HepG2 (cell line): Measurements from ENCODE around the gene ATF7IP. TPM values are rescaled to one million over a fixed set of nuclear protein-coding genes. Genes with fewer than 3 reads are reported as not detected.

Source experiments
- ATF2 ChIP-seq: sonication (generic); formaldehyde crosslinking; IDR thresholded peaks from 2 replicates; pipeline ENCODE4 v1.4.0; 2020; ENCODE audit warnings: missing genetic modification reagents
- CBX1 ChIP-seq: IDR thresholded peaks from one replicate; pipeline ENCODE4 v1.6.1; 2016; ENCODE audit warnings: antibody characterized with exemption, low read depth
- DDIT3 ChIP-seq: sonication (generic); formaldehyde crosslinking; IDR thresholded peaks from 2 replicates; pipeline ENCODE4 v1.4.0; 2020; ENCODE audit warnings: mild to moderate bottlenecking, missing genetic modification reagents
- FOSL2 ChIP-seq: sonication (generic); formaldehyde crosslinking; IDR thresholded peaks from 2 replicates; pipeline ENCODE4 v1.4.0; 2020; ENCODE audit warnings: missing genetic modification reagents
- FOXA1 ChIP-seq, 2 experiments: fragments of 450-650 bp in 1 of 2; sonication (generic) in 1 of 2; formaldehyde crosslinking in 1 of 2; IDR thresholded peaks; 2 replicates each; pipeline versions ENCODE4 v1.4.0 to v1.6.1; 2016 to 2020; ENCODE audit warnings: missing genetic modification reagents in 1 of 2
- FOXA3 ChIP-seq: IDR thresholded peaks from 2 replicates; pipeline ENCODE4 v1.6.1; 2016; ENCODE audit warnings: missing genetic modification reagents, missing compliant biosample characterization
- FOXO1 ChIP-seq: sonication (generic); formaldehyde crosslinking; IDR thresholded peaks from 2 replicates; pipeline ENCODE4 v1.4.0; 2020; ENCODE audit warnings: missing genetic modification reagents
- GFI1 ChIP-seq: sonication (generic); formaldehyde crosslinking; IDR thresholded peaks from 2 replicates; pipeline ENCODE4 v1.5.0; 2020; ENCODE audit warnings: missing genetic modification reagents, mild to moderate bottlenecking, borderline replicate concordance
- KAT8 ChIP-seq: IDR thresholded peaks from 2 replicates; pipeline ENCODE4 v1.6.1; 2016; ENCODE audit warnings: missing genetic modification reagents, missing compliant biosample characterization
- NR2F6 ChIP-seq, 2 experiments: IDR thresholded peaks; 2 replicates each; pipeline ENCODE4 v1.6.1; 2016; ENCODE audit warnings: antibody characterized with exemption in 1 of 2, mild to moderate bottlenecking in 1 of 2
- POLR2A ChIP-seq, 2 experiments: IDR thresholded peaks; 2 replicates each; pipeline ENCODE4 v1.6.1; 2011; ENCODE audit warnings: low read depth in 2 of 2, low read length in 2 of 2, mild to moderate bottlenecking in 1 of 2, moderate library complexity in 1 of 2; ENCODE audit not compliant: insufficient read depth in 1 of 2
- PRPF4 ChIP-seq: fragments of 200-400 bp; formaldehyde crosslinking; IDR thresholded peaks from 2 replicates; pipeline ENCODE4 v1.6.1; 2016; ENCODE audit warnings: low read length, low read depth; ENCODE audit not compliant: poor library complexity, severe bottlenecking
- RBFOX2 ChIP-seq: fragments of 200-400 bp; formaldehyde crosslinking; IDR thresholded peaks from 2 replicates; pipeline ENCODE4 v1.6.1; 2017; ENCODE audit warnings: low read depth, mild to moderate bottlenecking, low read length
- SALL1 ChIP-seq: sonication (generic); formaldehyde crosslinking; IDR thresholded peaks from 2 replicates; pipeline ENCODE4 v1.8.0; 2022; ENCODE audit warnings: mild to moderate bottlenecking, missing genetic modification reagents
- SOX6 ChIP-seq, 2 experiments: fragments of 450-650 bp in 1 of 2; sonication (generic) in 1 of 2; formaldehyde crosslinking in 1 of 2; IDR thresholded peaks; 2 replicates each; pipeline versions ENCODE4 v1.4.0 to v1.6.1; 2017 to 2020; ENCODE audit warnings: antibody characterized with exemption in 1 of 2, mild to moderate bottlenecking in 1 of 2, missing genetic modification reagents in 1 of 2
- SSRP1 ChIP-seq: IDR thresholded peaks from 2 replicates; pipeline ENCODE4 v1.6.1; 2016; ENCODE audit warnings: control low read depth
- TEAD3 ChIP-seq: optimal IDR thresholded peaks from 2 replicates; pipeline ENCODE3; 2016; ENCODE audit warnings: borderline replicate concordance
- THAP8 ChIP-seq: sonication (generic); formaldehyde crosslinking; IDR thresholded peaks from 2 replicates; pipeline ENCODE4 v1.5.1; 2020; ENCODE audit warnings: missing genetic modification reagents, mild to moderate bottlenecking, borderline replicate concordance
- ZBTB2 ChIP-seq: sonication (generic); formaldehyde crosslinking; IDR thresholded peaks from 2 replicates; pipeline ENCODE4 v1.8.0; 2022; ENCODE audit warnings: low read depth, missing genetic modification reagents
- ZKSCAN8 ChIP-seq: IDR thresholded peaks from 2 replicates; pipeline ENCODE4 v1.6.1; 2016; ENCODE audit warnings: borderline replicate concordance, missing genetic modification reagents, missing compliant biosample characterization
- ZNF282 ChIP-seq: fragments of 450-650 bp; IDR thresholded peaks from 2 replicates; pipeline ENCODE4 v1.6.1; 2018; ENCODE audit not compliant: partially characterized antibody
- ZNF362 ChIP-seq: sonication (generic); formaldehyde crosslinking; IDR thresholded peaks from 2 replicates; pipeline ENCODE4 v1.4.0; 2020; ENCODE audit warnings: missing genetic modification reagents, mild to moderate bottlenecking, borderline replicate concordance
- polyA plus RNA-seq, 8 experiments: library from polyadenylated mRNA; depleted of rRNA in 3 of 8; stranded (reverse) in 7 of 8; unstranded in 1 of 8; fragments of >200 nt; fragmentation: Illumina TruSeq in 4 of 8; extraction: Trizol in 4 of 8; gene quantifications; 2 replicates each; pipeline versions ENCODE4 v1.2.1 to v1.2.3, GENCODE V29; 2011 to 2016; ENCODE audit warnings: low read depth in 4 of 8, missing spikeins in 1 of 8, mixed read lengths in 1 of 8; ENCODE audit not compliant: insufficient read depth in 1 of 8
- total RNA-seq, 5 experiments: library from RNA; depleted of rRNA; stranded (reverse); fragments of >200 nt; fragmentation: Illumina TruSeq; extraction: Trizol; gene quantifications; 2 replicates each; pipeline ENCODE4 v1.2.3, GENCODE V29; 2016; ENCODE audit warnings: low read depth in 1 of 5

Gene ATF7IP
- total and polyA plus RNA-seq, 2 of the 13 experiments (the other 11 are each of a cell fraction or from before 2014, with no cell fraction given): 1.8 to 11.8 TPM

GRCh38 chr12:14384783-14385638 lies 19.5 kb downstream of the ATF7IP start (continued):
- peak; percentile 81 for TF ChIP-seq ZNF362 (CRISPR knock-in tag)
- TF ChIP-seq GFI1 (CRISPR knock-in tag): peak; percentile 90
- TF ChIP-seq ZKSCAN8 (CRISPR knock-in tag): 0 out of 2 replicates have a peak, but pooled peaks have one; percentile 39
- no peak for TF ChIP-seq FOXO1 (CRISPR knock-in tag)
- no peak for TF ChIP-seq ATF2 (CRISPR knock-in tag)
- peak; percentile 36 for TF ChIP-seq CBX1
- peak; percentile 33; the same call in 1 of the 2 replicates for TF ChIP-seq SALL1 (CRISPR knock-in tag)
- TF ChIP-seq TEAD3 (CRISPR knock-in tag): peak; percentile 65
- TF ChIP-seq FOXA1 (IDR thresholded peaks at IDR 0.05): no peak
- TF ChIP-seq FOXA1 (CRISPR knock-in tag; IDR thresholded peaks at IDR 0.05): peak; percentile 35; the same call in 1 of the 2 replicates
- peak; percentile 33 to 62; a peak in 3 of 4 replicates for TF ChIP-seq POLR2A (IDR thresholded peaks at IDR 0.05; ENCODE audit: insufficient read depth in 1 of 2, low read depth in 2 of 2, low read length in 2 of 2)
- no peak for TF ChIP-seq SSRP1
- TF ChIP-seq NR2F6 (IDR thresholded peaks at IDR 0.05): peak; percentile 87
- peak; percentile 66; the same call in 1 of the 2 replicates for TF ChIP-seq NR2F6 (CRISPR knock-in tag; IDR thresholded peaks at IDR 0.05)
- no peak for TF ChIP-seq ZNF282
- TF ChIP-seq PRPF4: no peak
- TF ChIP-seq RBFOX2: peak; percentile 43; the same call in 1 of the 2 replicates
- TF ChIP-seq SOX6 (IDR thresholded peaks at IDR 0.05): no peak
- peak; percentile 71 for TF ChIP-seq SOX6 (CRISPR knock-in tag; IDR thresholded peaks at IDR 0.05)
- TF ChIP-seq DDIT3 (CRISPR knock-in tag): no peak
- TF ChIP-seq ZBTB2 (CRISPR knock-in tag): no peak
- peak; percentile 98 for TF ChIP-seq KAT8 (CRISPR knock-in tag)
- TF ChIP-seq FOSL2 (CRISPR knock-in tag): 0 out of 2 replicates have a peak, but pooled peaks have one; percentile 27
- peak; percentile 49; the same call in 1 of the 2 replicates for TF ChIP-seq FOXA3 (CRISPR knock-in tag)
- TF ChIP-seq THAP8 (CRISPR knock-in tag): no peak
